ENCODE measurements around the gene COLGALT1.
"Not testable (repeated sequence)": the region's sequence is repeated elsewhere in the genome, so short reads cannot be mapped to it uniquely, and the experiment has no call there.

COLGALT1 gene

DNA sequence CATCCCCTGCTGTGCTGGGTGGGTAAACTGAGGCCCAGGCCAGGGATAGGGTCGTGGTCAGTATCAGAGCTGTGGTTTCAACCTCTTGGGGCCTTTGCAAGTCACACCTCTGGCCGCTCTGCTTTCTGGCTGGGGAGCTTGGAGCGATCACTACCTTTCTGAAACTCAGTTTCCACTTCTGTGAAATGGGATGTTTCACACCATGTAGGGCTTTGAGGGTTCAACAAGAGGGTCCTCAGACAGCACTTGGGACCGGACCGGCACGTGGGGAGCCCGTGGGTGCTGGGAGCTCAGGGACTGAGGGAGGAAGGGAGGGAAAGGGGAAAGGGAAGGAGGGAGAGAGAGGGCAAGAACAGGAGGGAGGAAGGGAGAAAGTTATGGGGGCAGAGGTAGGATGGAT is 22.9 kb upstream of the COLGALT1 start:
- no peak for DNase-seq (ENCODE audit: low spot score)

DNA sequence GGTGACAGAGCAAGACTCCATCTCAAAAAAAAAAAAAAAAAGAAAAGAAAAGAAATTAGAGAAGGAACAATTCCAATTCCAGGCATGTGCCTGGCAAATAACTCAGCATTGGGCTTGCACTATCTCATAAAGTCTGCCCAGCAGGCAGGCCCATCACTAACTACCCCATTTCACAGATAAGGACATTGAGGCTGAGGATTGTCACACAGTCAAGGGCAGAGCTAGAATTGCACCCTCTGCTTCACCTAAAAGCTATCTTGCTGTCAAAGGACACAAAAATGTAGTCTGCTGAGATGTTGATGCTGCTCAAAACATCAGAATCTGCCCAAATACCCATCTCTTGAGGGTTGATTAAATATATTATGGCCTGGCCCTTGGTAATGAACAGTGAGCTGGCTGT is 20.7 kb upstream of the COLGALT1 start:
- no peak for DNase-seq (ENCODE audit: low spot score)

DNA sequence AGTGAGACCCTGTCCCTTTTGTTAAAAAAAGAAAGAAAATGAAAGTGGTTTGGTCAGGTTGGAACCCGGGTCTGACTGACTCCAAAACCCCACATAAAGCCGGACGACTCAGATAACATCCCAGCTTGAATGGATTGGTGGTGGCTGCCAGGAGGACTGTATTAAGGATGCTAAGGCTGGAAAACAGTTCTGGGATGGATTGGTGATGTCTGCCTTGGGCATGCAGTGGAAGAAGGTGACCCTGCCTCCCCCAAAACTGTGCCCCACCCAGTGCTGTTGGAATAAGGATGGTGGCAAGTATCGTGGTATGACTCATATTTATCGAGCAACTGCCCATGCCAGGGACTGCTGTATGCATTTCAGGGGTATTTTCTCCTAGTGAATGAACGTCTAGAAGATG is 18.5 kb upstream of the COLGALT1 start:
- DNase-seq (ENCODE audit: low spot score) = no peak

DNA sequence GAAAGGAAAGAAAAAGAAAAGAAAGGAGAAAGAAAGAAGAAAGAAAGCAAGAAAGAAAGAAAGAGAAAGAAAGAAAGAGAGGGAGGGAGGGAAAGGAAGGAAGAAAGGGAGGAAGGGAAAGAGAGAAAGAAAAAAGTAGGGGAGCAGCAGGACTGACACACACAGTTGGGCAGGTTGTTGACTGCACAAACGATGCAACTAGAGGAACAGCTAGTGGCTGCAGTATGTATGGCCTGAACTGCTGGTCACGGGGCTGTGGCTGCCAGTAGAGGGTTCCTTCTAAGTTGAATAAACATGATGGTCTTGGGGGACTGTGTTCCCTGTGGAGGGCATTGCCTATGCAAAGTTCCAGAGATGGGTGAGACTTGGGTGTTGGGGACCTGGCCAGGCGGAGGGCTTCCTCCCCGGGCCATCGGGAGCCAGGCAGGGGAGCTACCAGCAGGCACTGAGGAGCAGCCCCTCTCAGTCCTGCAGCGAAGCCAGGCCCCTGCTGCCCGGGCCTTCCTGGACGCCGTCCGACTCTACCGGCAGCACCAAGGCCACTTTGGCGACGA is 16.7 kb upstream of the COLGALT1 start:
- no peak for DNase-seq (ENCODE audit: low spot score)

DNA sequence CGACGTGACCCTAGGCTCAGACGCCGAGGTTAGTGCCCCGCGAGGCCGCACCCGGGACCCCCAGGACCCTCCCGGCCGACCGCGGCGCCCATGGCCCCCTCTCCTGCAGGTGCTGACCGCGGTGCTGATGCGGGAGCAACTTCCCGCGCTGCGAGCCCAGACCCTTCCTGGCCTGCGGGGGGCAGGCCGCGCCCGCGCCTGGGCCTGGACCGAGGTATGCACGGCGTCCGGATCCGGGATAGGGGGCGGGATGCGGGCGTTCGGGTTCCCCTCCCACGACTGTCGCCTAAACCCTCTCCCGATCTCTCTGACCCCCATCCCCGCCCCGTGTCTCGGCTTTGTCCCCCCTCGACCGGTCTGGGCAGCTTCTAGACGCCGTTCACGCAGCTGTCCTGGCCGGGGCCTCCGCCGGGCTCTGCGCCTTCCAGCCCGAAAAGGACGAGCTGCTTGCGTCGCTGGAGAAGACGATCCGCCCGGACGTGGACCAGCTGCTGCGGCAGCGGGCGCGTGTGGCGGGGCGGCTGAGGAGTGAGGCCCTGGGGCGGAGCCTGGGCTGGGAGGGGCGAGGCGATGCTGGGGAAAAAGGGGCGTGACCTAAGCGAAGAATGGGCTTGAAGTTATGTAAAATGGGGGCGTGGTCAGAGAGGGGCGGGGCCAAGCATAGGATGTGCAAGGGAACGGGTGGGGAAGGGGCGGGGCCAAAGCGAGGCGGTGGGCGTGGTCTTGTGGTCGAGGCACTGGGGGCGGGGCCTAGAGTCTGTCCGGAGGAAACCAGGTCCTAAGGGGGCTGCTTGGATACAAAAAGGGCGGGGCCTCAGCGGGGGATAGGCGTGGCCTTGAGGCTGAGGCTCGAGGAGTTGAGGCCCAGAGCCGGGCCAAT is 16.0 kb upstream of the COLGALT1 start:
- peak; percentile 75 for DNase-seq (ENCODE audit: low spot score)

DNA sequence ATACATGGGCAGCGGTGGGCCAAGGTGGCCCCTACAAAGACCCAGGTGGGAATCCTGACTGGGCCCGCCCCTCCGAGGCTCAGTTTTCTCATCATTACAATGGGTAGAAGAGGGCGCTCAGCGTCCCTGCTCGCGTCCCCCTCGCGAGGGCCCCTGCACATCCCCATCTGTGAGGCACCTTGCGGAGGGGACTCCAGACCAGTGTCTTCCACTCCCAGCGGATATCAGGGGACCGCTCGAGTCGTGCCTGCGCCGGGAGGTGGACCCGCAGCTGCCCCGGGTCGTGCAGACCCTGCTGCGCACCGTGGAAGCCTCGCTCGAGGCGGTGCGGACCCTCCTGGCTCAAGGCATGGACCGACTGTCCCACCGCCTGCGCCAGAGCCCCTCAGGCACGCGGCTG is 15.3 kb upstream of the COLGALT1 start:
- DNase-seq (ENCODE audit: low spot score) = no peak

DNA sequence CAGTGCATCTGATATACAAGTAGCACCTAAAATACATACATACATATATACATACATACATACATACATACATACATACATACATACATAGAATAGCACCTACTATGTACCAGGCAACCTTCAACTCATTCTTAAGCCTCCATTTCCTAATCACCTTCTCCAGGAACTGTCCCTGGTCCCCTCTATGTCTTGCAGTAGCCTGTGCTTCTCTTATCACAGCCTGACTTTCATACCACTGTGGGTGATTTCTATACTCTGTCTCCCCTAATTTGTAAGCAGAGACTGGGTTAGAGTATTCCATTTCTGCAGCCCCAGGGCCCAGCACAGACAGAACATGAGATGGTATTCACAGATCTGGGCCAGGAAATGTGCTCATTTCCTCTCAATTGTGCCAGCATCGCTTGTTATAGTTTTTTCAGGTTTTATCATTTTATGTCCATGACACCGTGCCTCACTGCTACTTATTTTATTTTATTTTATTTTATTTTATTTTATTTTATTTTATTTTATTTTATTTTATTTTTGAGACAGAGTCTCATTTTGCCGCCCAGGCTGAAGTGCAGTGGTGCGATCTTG is 14.2 kb upstream of the COLGALT1 start:
- no peak for DNase-seq (ENCODE audit: low spot score)

DNA sequence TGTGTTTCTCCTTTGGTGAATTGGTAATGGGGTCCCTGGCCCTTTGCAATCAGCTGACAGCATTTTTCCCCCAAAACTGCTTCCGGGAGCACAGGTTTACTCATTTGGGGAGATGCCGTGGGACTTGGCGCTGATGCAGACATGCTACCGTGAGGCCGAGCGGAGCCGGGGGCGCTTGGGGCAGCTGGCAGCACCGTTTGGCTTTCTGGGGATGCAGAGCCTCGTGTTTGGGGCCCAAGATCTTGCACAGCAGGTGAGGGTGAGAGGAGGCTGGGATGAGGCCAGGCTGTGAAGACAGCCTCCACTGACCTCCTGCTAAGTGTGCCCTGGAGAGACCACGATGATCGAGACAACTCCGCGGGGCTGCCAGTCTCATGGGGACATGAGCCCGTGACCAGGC is 13.4 kb upstream of the COLGALT1 start:
- no peak for DNase-seq (ENCODE audit: low spot score)

DNA sequence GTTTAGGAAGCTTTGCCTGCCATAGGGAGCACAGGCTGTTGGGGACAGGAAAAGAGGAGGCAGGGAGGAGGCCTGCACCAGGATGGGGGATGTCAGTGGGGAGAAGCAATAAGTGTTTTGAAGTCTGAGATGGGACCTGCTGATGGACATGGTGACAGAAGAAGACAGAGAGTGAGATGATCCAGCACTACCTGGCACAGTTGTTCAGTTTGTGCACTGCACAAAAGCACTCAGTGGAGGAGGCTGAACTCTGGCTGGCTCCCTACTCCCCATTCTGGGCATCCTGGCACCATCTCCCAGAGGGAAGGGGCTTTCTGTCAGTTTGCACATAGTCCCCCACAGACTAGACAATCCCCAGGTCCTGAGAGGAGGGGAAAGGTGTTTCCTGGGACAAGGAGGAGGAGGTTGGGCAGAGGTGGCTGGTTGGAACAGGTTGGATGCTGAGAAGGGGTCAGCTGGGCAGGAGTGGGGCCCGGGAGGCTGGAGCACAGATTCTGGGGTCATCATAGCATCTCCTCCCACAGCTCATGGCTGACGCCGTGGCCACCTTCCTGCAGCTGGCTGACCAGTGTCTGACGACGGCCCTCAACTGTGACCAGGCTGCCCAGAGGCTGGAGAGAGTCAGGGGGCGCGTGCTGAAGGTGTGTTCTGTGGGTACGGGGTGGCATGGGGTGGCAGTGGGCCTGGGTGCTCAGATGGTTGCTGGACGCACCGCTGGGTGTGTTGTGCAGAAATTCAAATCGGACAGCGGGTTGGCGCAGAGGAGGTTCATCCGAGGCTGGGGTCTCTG is 12.5 kb upstream of the COLGALT1 start:
- no peak for DNase-seq (ENCODE audit: low spot score)

DNA sequence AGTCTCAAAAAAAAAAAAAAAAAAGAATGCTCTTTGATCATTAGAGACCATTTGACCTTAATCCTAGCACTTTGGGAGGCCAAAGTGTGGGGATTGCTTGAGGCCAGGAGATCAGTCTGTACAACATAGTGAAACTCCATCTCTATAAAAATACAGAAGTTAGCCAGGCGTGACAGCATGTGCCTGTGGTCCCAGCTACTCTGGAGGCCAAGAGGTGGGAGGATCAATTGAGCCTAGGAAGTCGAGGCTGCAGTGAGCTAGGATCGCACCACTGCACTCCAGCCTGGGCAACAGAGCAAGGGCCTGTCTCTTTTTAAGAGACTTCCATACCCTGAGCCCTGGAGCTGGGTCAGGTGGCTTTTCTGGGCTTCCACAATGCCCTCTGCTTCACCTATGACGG is 11.5 kb upstream of the COLGALT1 start:
- DNase-seq (ENCODE audit: low spot score) = no peak

DNA sequence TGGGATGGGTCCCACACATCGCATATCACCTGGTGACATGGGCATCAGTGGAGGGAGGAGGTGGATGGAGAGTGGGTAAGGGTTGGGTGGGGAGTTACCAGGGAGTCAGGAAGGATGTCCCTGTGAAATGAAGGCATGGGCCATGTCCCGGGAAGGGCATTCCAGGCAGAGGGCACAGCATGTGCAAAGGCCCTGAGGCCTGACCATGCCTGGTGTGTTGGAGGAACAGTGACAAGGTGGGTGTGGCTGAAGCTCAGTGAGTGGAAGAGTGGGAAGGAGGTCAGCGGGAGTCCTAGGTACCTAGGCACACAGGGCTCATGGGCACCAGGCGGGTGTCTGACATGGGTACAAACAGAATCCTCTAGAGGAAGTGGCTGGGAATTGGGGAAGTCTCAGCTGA is 11.0 kb upstream of the COLGALT1 start:
- no peak for DNase-seq (ENCODE audit: low spot score)

DNA sequence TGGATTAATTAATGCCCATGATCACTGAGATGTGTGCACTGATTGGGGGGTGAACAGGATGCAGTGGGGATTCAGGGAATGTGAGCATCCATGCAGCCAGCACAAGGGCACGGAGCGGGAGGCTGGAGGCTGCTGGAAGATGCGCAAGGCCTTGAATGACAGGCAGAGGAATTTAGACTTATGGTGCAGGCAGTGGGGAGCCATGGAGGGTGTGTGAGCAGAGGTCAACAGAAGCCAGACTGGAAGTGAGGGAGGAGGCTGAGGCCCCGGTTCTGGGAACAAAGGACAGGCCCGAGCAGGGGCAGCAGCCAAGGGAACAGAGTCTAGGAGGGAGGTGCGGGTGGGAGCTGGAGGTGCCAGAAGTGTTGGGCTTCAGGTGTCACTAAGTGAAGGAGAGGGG is 7.3 kb upstream of the COLGALT1 start:
- no peak for DNase-seq (ENCODE audit: low spot score)

DNA sequence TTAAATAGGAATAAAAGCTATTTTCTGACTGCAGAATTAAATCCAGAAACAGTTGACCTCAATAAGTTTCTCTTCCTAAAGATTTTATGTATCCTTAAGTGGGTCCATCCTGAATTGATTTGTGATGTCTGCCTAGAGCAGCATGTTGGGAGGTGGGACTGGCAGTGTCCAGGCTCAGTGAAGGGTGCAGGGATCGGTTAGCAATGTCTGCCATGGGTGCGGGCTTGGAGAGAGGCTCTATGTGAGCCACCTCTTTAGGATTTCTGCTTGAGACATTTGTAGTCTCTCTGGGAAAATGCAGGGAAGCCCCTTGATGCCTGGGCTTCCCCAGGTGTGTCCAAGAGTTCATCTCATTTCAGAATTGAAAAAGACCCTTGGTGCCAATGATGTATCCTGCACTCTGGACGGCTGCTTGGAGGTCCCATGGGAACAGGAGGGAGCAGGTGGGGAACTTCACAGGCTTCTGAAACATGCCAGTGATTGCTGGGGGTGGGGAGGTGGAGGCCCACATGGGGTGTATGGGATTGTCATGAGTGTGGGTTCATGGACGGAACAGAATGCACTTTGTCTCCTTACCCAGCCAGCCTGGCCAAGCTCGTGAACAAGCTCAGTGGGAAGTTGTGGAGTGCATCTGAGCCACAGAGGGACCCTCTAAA is 6.2 kb upstream of the COLGALT1 start:
- no peak for DNase-seq (ENCODE audit: low spot score)

DNA sequence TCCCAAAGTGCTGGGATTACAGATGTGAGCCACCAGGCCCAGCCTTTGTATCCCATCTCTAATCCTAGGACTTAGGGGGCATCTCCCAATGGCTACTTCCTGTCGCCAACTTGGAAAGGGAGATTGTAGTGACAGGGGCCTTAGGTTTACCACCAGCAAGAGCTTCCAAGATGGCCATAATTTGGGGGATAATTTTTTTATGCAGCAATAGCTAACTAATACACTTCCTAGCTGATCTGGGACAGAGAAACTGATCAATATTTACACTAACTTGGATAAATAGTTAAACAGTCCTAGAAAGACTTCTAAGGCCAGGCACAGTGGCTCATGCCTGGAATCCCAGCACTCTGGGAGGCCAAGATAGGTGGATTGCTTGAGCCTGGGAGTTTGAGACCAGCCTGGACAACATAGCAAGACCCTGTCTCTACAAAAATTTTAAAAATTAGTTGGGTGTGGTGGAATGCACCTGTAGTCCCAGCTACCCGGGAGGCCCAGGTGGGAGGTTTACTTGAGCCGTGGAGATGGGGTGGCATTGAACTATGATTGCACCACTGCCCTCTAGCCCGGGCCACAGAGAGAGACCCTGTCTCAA is 5.3 kb upstream of the COLGALT1 start:
- DNase-seq (ENCODE audit: low spot score) = no peak

DNA sequence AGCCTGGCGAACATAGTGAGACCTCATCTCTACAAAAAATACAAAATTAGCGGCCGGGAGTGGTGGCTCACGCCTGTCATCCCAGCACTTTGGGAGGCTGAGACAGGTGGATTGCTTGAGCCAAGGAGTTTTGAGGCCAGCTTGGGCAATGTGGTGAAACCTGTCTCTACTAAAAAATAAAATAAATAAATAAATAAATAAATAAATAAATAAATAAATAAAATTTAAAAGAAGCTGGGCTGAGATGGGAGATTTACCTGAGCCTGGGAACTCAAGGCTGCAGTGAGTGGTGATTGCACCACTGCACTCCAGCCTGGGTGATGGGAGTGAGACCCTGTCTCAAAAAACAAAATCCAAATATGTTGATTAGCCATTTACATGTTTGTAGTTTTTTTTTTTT is 2.7 kb upstream of the COLGALT1 start:
- not testable (repeated sequence) for DNase-seq (ENCODE audit: low spot score)

DNA sequence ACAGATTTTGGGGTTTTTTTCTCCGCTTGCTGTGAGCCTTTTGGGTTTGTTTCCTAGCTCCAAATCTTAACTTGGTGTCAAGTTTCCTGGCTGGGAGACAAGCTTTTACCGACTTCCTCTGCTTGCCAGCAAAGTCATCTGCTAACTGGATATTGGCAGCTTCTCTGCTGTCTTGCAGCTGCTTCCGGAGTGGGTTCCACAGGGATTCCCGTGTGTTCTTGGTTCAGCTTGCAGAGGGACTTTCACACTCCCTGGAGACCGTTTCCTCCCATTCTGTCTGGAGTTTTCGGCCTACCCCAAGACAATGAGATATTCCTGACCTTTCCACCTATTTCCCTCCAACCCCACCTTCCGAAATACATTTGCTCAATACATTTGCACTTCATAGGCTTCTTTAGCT is 2.2 kb upstream of the COLGALT1 start:
- DNase-seq (ENCODE audit: low spot score) = peak; percentile 17

DNA sequence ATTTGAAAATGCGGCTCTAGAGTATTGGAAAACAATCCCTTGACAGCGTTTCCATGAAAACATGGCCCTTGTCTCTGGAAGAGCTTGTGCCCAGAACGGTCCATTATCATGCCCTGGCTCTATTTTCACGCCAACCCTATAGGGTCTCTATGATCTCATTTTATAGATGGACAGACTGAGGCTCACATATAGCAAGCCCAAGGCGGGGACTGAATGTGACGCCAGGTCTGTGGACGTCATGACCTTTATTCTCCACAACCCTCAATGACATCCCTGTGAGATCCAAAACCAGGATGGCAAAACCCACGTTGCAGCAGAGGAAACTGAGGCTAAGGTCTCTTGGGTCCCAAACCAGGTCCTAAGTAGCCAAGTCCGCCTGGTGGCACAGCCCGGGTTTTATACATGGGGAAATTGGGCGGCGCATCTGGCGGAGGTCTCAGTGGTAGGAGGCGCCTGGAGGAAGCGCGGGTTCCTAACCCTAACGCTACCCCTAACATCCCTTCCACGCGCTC is 425 bp upstream of the COLGALT1 start:
- DNase-seq (ENCODE audit: low spot score) = no peak

DNA sequence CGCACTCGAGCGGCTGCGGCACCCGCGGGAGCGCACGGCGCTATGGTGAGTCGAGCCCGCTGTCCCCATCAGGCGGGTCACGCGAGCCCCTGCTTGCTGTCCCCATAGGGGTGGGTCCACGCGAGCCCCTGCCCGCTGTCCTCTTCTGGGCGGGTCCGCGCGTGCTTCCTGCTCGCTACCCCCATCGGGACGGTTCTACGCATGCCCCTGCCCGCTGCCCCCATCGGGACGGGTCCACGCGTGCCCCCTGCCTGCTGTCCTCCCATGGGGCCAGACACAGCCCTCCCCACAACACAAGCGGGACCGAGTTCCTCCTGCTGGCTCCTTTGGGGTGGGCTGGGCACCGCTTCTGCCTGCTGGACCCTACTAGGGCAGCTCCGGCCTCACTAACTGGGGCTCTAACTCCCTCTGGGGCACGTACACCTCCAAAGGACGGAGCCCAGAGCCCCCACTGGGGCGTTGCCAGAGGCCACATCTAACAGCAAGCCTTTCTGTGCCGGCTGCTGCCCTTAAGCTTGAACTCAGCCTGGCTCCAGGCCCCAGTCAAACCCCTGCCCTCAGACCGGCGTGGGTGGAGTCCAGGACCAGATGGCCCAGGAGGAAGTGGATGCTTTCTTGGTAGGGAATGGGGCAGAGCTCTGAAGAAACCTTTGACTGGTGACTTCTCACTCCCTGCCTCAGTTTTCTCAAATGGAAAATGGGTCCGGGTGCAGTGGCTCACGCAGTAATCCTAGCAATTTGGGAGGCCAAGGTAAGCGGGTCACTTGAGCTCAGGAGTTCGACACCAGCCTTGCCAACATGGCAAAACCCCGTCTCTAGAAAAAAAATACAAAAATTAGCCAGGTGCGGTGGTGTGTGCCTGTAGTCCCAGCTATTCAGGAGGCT is 722 bp downstream of the COLGALT1 start:
- peak; percentile 47 for DNase-seq (ENCODE audit: low spot score)

DNA sequence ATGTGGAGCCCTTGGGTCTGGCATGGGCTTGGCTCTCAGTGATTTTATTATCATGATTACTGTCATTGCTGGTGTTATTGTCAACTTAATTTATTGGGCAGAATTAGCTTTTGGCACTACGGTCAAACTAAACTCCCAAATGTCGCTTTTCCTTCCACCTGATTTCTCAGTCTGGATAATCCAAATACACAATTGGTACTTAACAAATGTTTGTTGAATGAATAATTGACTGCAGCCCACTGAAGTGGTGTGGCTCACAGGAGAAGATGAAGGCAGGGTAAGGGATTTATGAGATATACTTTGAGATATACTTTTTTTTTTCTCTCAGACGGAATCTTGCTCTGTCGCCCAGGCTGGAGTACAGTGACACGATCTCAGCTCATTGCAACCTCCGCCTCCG is 1.5 kb downstream of the COLGALT1 start:
- no peak for DNase-seq (ENCODE audit: low spot score)

DNA sequence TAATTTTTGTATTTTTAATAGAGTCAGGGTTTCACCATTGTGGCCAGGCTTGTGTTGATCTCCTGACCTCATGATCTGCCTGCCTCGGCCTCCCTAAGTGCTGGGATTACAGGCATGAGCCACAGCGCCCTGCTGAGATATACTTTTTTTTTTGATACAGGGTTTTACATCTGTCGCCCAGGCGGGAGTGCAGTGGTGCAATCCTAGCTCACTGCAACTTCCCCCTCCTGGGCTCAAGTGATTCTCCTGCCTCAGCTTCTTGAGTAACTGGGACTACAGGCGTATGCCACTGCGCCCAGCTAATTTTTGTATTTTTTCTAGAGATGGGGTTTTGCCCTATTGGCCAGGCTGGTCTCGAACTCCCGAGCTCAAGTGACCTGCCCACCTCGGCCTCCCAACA is 2.0 kb downstream of the COLGALT1 start:
- DNase-seq (ENCODE audit: low spot score) = no peak

DNA sequence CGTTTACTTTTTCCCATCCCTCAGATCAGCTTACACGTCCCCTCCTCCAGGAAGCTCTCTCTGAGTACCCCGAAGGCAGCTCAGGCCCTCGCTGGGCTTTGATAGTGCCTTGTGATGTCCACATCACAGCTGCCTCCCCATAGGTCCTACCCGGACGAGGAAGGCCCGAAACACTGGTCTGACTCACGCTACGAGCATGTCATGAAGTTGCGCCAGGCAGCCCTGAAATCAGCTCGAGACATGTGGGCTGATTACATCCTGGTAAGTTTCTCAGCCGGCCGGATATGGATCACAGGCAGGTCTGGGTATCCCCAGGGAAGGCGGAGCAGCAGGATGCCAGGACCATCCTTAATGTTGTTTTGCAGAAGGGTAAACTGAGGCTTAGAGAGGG is 4.8 kb downstream of the COLGALT1 start:
- no peak for DNase-seq (ENCODE audit: low spot score)

Measured in putamen (tissue), 1 donor.